Hippocampal formation (tissue), 2 donors: Measurements from ENCODE around the gene INHBB.
"Not testable (repeated sequence)": the region's sequence is repeated elsewhere in the genome, so short reads cannot be mapped to it uniquely, and the experiment has no call there.

Experiments
- DNase-seq, 2 donors: peaks; one replicate each; lab custom pipeline; 2025; lab: John Stamatoyannopoulos, UW

The INHBB gene

GRCh38 chr2:120346026-120346666 is at the start of gene INHBB:
INHBB (plus strand) TSS chr2:120346136; CDS start chr2:120346189, 53 bp downstream.
- no peak for DNase-seq

- DNase-seq = no peak
Observed at GRCh38 chr2:120298173-120298835, 47.6 kb upstream of the INHBB start.

- no peak for DNase-seq
Observed at GRCh38 chr2:120299004-120299403, 46.9 kb upstream of the INHBB start.

- DNase-seq = no peak
Observed at GRCh38 chr2:120299561-120299960, 46.4 kb upstream of the INHBB start.

GRCh38 chr2:120300385-120300784 is 45.6 kb upstream of the INHBB start:
- DNase-seq = no peak

GRCh38 chr2:120301284-120301683 is 44.7 kb upstream of the INHBB start:
- no peak for DNase-seq

GRCh38 chr2:120302301-120302700 is 43.6 kb upstream of the INHBB start:
- DNase-seq = no peak

GRCh38 chr2:120303177-120303576 is 42.8 kb upstream of the INHBB start:
- DNase-seq = no peak

GRCh38 chr2:120305296-120305695 is 40.6 kb upstream of the INHBB start:
- peak in 1 of 2 donors; percentile 8 for DNase-seq

- DNase-seq = no peak
Observed at GRCh38 chr2:120305937-120306490, 39.9 kb upstream of the INHBB start.

GRCh38 chr2:120307482-120307881 is 38.5 kb upstream of the INHBB start:
- no peak for DNase-seq

GRCh38 chr2:120308038-120308910 is 37.7 kb upstream of the INHBB start:
- DNase-seq = no peak

- DNase-seq = no peak
Observed at GRCh38 chr2:120310136-120310535, 35.8 kb upstream of the INHBB start.

GRCh38 chr2:120310841-120311240 is 35.1 kb upstream of the INHBB start:
- not testable (repeated sequence) for DNase-seq

GRCh38 chr2:120312076-120312475 is 33.9 kb upstream of the INHBB start:
- no peak for DNase-seq

GRCh38 chr2:120312860-120313694 is 32.9 kb upstream of the INHBB start:
- peak; percentile 79 to 89 for DNase-seq

- DNase-seq = no peak
Observed at GRCh38 chr2:120313695-120314615, 32.0 kb upstream of the INHBB start.

GRCh38 chr2:120314690-120315366 is 31.1 kb upstream of the INHBB start:
- DNase-seq = no peak

- no peak for DNase-seq
Observed at GRCh38 chr2:120315367-120316033, 30.4 kb upstream of the INHBB start.
